NB4 (cell line): ENCODE data around the gene TGFBR1.

Experiments used
- DNase-seq: peaks from one replicate; pipeline ENCODE4 v3.0.0; 2010; ENCODE audit warnings: low read depth
- H3K4me3 ChIP-seq: one replicate; pipeline ENCODE4 v1.5.1; 2011; ENCODE audit warnings: mild to moderate bottlenecking, low read depth, low read length, moderate library complexity
- MAX ChIP-seq: IDR thresholded peaks from 2 replicates; pipeline ENCODE4 v1.6.1; 2011; ENCODE audit warnings: low read depth, low read length
- MYC ChIP-seq: IDR thresholded peaks from 2 replicates; pipeline ENCODE4 v1.6.1; 2011; ENCODE audit warnings: low read depth, low read length
- POLR2A ChIP-seq: IDR thresholded peaks from 2 replicates; pipeline ENCODE4 v1.6.1; 2011; ENCODE audit warnings: mild to moderate bottlenecking; ENCODE audit not compliant: insufficient read length; ENCODE audit errors: extremely low read depth
- TF ChIP-seq, protein P1 (sequence below): IDR thresholded peaks from one replicate; pipeline ENCODE4 v1.5.1; 2012; ENCODE audit warnings: low read depth, low read length

TGFBR1 gene

DNA sequence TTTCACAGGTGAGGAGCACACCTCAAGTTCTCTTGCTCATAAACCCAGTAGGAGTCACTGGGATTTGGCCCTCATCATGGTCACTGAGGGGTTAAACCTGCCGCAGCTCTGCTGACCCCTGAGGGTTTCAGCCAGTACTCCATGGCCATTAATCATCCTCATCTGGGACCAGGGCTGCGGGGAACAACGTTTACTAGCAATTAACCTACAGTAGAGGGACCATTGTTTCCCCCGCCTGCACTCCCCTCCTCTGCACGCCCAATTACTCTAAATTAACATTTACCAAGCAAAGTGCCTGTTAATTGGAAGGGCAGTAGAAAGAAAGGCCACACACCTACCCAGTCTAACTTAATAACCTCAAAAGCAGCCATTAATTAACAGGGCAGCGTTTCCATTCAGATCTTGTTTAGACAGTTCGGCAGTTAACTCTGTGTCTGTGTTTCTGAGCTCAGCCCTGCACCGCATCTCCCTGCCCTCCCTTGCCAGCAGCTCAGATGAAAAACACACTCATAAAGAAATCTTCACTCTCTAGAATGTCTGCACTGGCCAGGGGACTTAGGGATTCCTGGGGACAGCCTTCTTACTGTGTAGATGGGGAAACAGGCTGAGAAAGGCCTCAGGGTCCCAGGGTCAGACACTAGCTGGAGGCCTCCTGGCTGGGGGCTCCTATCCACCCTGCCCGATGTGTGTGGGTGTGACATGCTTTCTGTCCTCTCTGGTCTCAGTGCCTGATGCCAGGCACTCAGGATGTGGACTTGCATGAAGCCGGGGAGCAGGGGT is 65.3 kb downstream of the TGFBR1 start:
- H3K4me3 ChIP-seq: no peak overlapping the region
- DNase-seq: no peak
- TF ChIP-seq POLR2A (no peak), MYC (no peak)

- no peak for DNase-seq
- no peak overlapping the region for H3K4me3 ChIP-seq
- TF ChIP-seq MAX (no peak), POLR2A (no peak), MYC (no peak)
- TF ChIP-seq, protein P1, sequence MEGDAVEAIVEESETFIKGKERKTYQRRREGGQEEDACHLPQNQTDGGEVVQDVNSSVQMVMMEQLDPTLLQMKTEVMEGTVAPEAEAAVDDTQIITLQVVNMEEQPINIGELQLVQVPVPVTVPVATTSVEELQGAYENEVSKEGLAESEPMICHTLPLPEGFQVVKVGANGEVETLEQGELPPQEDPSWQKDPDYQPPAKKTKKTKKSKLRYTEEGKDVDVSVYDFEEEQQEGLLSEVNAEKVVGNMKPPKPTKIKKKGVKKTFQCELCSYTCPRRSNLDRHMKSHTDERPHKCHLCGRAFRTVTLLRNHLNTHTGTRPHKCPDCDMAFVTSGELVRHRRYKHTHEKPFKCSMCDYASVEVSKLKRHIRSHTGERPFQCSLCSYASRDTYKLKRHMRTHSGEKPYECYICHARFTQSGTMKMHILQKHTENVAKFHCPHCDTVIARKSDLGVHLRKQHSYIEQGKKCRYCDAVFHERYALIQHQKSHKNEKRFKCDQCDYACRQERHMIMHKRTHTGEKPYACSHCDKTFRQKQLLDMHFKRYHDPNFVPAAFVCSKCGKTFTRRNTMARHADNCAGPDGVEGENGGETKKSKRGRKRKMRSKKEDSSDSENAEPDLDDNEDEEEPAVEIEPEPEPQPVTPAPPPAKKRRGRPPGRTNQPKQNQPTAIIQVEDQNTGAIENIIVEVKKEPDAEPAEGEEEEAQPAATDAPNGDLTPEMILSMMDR: no peak
Measured at GRCh38 chr9:99171225-99172123, 66.6 kb downstream of the TGFBR1 start.

- DNase-seq: no peak
- no peak overlapping the region for H3K4me3 ChIP-seq
- TF ChIP-seq POLR2A (no peak), MYC (no peak), MAX (no peak)
- TF ChIP-seq, protein P1: no peak
Measured at GRCh38 chr9:99172124-99173091, 67.5 kb downstream of the TGFBR1 start.

GRCh38 chr9:99173570-99174504 is 68.9 kb downstream of the TGFBR1 start:
- TF ChIP-seq MAX: no peak
- TF ChIP-seq MYC: no peak
- TF ChIP-seq, protein P1: no peak
- no peak for TF ChIP-seq POLR2A
- no peak overlapping the region for H3K4me3 ChIP-seq
- DNase-seq: no peak

DNA sequence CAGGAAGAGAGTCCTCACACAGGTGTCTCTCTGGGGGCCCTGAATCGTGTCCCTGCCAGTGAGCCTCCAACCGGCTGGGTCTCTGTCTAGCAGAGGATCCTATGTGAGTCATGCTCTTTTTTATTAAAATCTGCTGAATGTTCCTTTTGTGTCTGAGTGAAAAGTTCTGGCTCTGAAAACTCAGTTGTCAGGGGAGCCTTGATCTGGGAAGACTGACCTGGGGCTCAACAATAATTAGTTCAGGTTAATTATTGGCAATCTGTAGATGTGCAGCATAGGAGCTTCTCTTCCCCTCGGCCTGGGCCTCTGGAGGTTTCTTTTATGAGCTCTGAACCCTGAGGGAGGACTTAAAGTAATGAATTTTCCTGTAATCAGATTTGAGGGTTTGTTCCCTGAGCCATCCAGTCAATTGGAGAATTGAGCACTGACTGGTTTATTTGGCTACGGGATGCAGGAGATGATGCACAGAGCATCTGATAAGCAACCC is 71.7 kb downstream of the TGFBR1 start:
- no peak for DNase-seq
- no peak overlapping the region for H3K4me3 ChIP-seq
- no peak for TF ChIP-seq MYC
- TF ChIP-seq MAX: no peak
- TF ChIP-seq, protein P1: no peak
- no peak for TF ChIP-seq POLR2A
